HAP-1 (cell line): Measurements from ENCODE around the gene CHURC1.

Experiments
- DNase-seq, 2 experiments: peaks; one replicate each; pipeline ENCODE4 v3.0.0-alpha.2; 2016 to 2020; ENCODE audit warnings: low spot score in 2 of 2
- H3K27me3 ChIP-seq: fragments of 250-450 bp; sonication (Bioruptor Pico); 2 replicates; pipeline ENCODE4 v1.5.1; 2020; ENCODE audit warnings: low read depth, mild to moderate bottlenecking, moderate library complexity
- H3K36me3 ChIP-seq: fragments of 250-450 bp; sonication (Bioruptor Pico); replicated peaks from 2 replicates; pipeline ENCODE4 v1.5.1; 2020; ENCODE audit warnings: mild to moderate bottlenecking
- H3K4me1 ChIP-seq: fragments of 250-450 bp; sonication (Bioruptor Pico); 2 replicates; pipeline ENCODE4 v1.5.1; 2020; ENCODE audit warnings: mild to moderate bottlenecking
- H3K4me3 ChIP-seq: fragments of 250-450 bp; sonication (Bioruptor Pico); 2 replicates; pipeline ENCODE4 v1.5.1; 2020; ENCODE audit warnings: mild to moderate bottlenecking, moderate library complexity
- H3K9me3 ChIP-seq: fragments of 250-450 bp; sonication (Bioruptor Pico); 2 replicates; pipeline ENCODE4 v1.5.1; 2020; ENCODE audit warnings: mild to moderate bottlenecking, moderate library complexity
- in situ Hi-C: fragments of 300-500 bp; cut with MboI; formaldehyde crosslinking; loops from 3 replicates; pipeline ENCODE4 v1.14.3; 2020; ENCODE audit warnings: low sequenced_read_pairs, inconsistent platforms, mixed read lengths

CHURC1 gene

GRCh38 chr14:64937171-64937820 lies 23.0 kb downstream of the CHURC1 start:
- no peaks in the 10 kb centered on the region for H3K27me3 ChIP-seq
- no peak for DNase-seq
- peaks cover 8% of the 10 kb centered on the region for H3K36me3 ChIP-seq
- no peak overlapping the region for H3K4me3 ChIP-seq
- in situ Hi-C loops = no loop called here
- no peaks in the 10 kb centered on the region for H3K9me3 ChIP-seq
- no peaks in the 10 kb centered on the region for H3K4me1 ChIP-seq

DNA sequence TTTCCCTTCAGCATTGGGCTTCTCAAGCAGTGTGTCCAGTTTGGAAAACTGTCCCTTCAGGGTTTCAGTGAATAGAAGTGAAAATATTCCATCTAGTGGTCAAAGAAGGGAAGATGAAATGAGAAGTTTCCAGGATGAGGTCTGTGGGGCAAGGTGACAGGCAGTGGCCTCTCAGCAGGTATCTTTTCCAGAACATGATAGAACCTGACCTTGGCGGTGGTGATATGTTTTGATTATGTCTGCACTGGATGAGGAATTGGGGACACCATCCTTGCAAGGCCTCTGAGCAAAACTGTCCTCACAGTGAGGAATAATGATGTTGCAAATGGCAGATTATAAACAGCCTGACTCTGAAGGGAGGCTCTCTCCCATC lies 23.6 kb downstream of the CHURC1 start:
- Histone ChIP-seq H3K4me3 (no peak overlapping the region), H3K36me3 (peaks cover 5% of the 10 kb centered on the region), H3K27me3 (no peaks in the 10 kb centered on the region), H3K9me3 (no peaks in the 10 kb centered on the region), H3K4me1 (no peaks in the 10 kb centered on the region)
- peak in 1 of 2 experiments; percentile 28 for DNase-seq
- in situ Hi-C loops = no loop called here

- H3K4me3 ChIP-seq = no peak overlapping the region
- no peak for DNase-seq
- H3K36me3 ChIP-seq = no peaks in the 10 kb centered on the region; the same call in none of the 2 replicates
- no peaks in the 10 kb centered on the region for H3K9me3 ChIP-seq
- H3K27me3 ChIP-seq = no peaks in the 10 kb centered on the region
- in situ Hi-C loops = no loop called here
- H3K4me1 ChIP-seq = no peaks in the 10 kb centered on the region
These were observed 24.9 kb downstream of the CHURC1 start for GRCh38 chr14:64938972-64939816.

- in situ Hi-C loops = no loop called here
- H3K4me3 ChIP-seq = no peak overlapping the region
- DNase-seq = no peak
- no peaks in the 10 kb centered on the region for H3K4me1 ChIP-seq
- H3K36me3 ChIP-seq = no peaks in the 10 kb centered on the region; the same call in none of the 2 replicates
- H3K27me3 ChIP-seq = no peaks in the 10 kb centered on the region
- no peaks in the 10 kb centered on the region for H3K9me3 ChIP-seq
These were observed 25.5 kb downstream of the CHURC1 start for GRCh38 chr14:64939817-64940190.

GRCh38 chr14:64940336-64940910 lies 26.2 kb downstream of the CHURC1 start:
- no peaks in the 10 kb centered on the region for H3K4me1 ChIP-seq
- in situ Hi-C loops = no loop called here
- H3K9me3 ChIP-seq = no peaks in the 10 kb centered on the region
- no peak for DNase-seq
- H3K27me3 ChIP-seq = no peaks in the 10 kb centered on the region
- no peak overlapping the region for H3K4me3 ChIP-seq
- peaks cover under 1% of the 10 kb centered on the region for H3K36me3 ChIP-seq

GRCh38 chr14:64942531-64943111 lies 28.4 kb downstream of the CHURC1 start, which contains the start of gene GPX2:
GPX2 (minus strand) TSS chr14:64942745; CDS start chr14:64942726, 19 bp downstream.
- in situ Hi-C loops = no loop called here
- no peak for DNase-seq

GRCh38 chr14:64943556-64943955 lies 29.3 kb downstream of the CHURC1 start:
- Histone ChIP-seq H3K9me3 (no peaks in the 10 kb centered on the region), H3K4me1 (no peaks in the 10 kb centered on the region), H3K36me3 (peaks cover 19% of the 10 kb centered on the region), H3K27me3 (no peaks in the 10 kb centered on the region), H3K4me3 (no peak overlapping the region)
- no peak for DNase-seq
- in situ Hi-C loops = no loop called here

More at GRCh38 chr14:64942531-64943111, 28.4 kb downstream of the CHURC1 start, which contains the start of gene GPX2:
- Histone ChIP-seq H3K27me3 (no peaks in the 10 kb centered on the region), H3K4me1 (no peaks in the 10 kb centered on the region), H3K9me3 (no peaks in the 10 kb centered on the region), H3K36me3 (peaks cover 10% of the 10 kb centered on the region), H3K4me3 (no peak within 1 kb of the TSS)

- no peak for DNase-seq
- in situ Hi-C loops = no loop called here
These were observed 29.8 kb downstream of the CHURC1 start for GRCh38 chr14:64944041-64944440.

GRCh38 chr14:64944861-64945260 lies 30.6 kb downstream of the CHURC1 start:
- peaks cover 24% of the 10 kb centered on the region for H3K36me3 ChIP-seq
- DNase-seq = no peak
- in situ Hi-C loops = no loop called here

More at GRCh38 chr14:64944041-64944440, 29.8 kb downstream of the CHURC1 start:
- H3K9me3 ChIP-seq = no peaks in the 10 kb centered on the region
- H3K4me3 ChIP-seq = no peak overlapping the region
- H3K4me1 ChIP-seq = no peaks in the 10 kb centered on the region
- H3K36me3 ChIP-seq = peaks cover 24% of the 10 kb centered on the region
- no peaks in the 10 kb centered on the region for H3K27me3 ChIP-seq

GRCh38 chr14:64945431-64946178 lies 31.4 kb downstream of the CHURC1 start:
- in situ Hi-C loops = no loop called here
- Histone ChIP-seq H3K36me3 (peaks cover 28% of the 10 kb centered on the region), H3K4me3 (no peak overlapping the region), H3K4me1 (no peaks in the 10 kb centered on the region), H3K27me3 (no peaks in the 10 kb centered on the region), H3K9me3 (no peaks in the 10 kb centered on the region)
- DNase-seq = no peak

More at GRCh38 chr14:64944861-64945260, 30.6 kb downstream of the CHURC1 start:
- no peaks in the 10 kb centered on the region for H3K27me3 ChIP-seq
- H3K4me3 ChIP-seq = no peak overlapping the region
- H3K9me3 ChIP-seq = no peaks in the 10 kb centered on the region
- no peaks in the 10 kb centered on the region for H3K4me1 ChIP-seq

DNA sequence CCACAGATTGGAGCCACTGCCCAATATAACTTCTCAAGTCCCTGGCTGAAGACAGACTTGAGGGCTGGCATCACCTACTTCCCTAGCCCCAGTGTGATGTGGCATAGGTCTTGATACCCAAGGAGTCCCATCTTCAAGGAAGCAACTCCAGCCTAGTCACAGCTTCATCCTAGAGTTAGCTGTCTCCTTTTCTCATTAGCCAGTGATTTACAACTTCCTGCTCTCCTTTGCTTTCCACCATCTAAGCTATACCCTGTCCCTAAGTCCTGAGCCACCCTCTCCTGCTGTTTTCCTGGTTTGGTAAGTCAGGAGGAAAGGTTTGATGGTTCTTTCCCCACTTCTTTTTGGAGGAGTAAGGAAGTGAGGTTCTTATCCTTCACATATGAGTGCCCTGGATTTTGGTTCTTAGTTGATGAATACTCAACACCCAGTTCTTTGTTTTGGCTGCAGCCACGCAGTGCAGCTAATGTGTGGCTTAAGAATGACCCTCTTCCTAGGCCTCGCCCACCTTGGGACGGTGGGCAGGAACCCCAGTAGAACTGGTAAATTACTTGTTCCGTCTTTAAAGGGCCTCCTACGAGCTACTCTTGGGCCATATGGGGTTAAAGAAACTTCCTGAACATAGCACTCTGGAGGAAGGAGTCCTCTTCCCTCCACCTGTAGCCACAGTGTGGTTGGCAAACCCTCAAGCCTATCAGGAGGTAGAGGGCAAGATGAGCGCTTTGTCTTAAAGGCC lies 32.2 kb downstream of the CHURC1 start:
- Histone ChIP-seq H3K36me3 (peaks cover 37% of the 10 kb centered on the region), H3K4me3 (no peak overlapping the region), H3K4me1 (no peaks in the 10 kb centered on the region), H3K27me3 (no peaks in the 10 kb centered on the region), H3K9me3 (no peaks in the 10 kb centered on the region)
- DNase-seq = no peak
- in situ Hi-C loops = no loop called here

GRCh38 chr14:64947710-64948611 lies 33.7 kb downstream of the CHURC1 start:
- H3K9me3 ChIP-seq = no peaks in the 10 kb centered on the region
- H3K27me3 ChIP-seq = no peaks in the 10 kb centered on the region
- H3K36me3 ChIP-seq = peaks cover 49% of the 10 kb centered on the region
- peak in 1 of 2 experiments; percentile 5 for DNase-seq
- H3K4me3 ChIP-seq = no peak overlapping the region
- no peaks in the 10 kb centered on the region for H3K4me1 ChIP-seq
- in situ Hi-C loops = no loop called here
